Measurements from ENCODE around the gene ZEB1.
"Not testable (repeated sequence)": the region's sequence is repeated elsewhere in the genome, so short reads cannot be mapped to it uniquely, and the experiment has no call there.

Gene ZEB1

DNA sequence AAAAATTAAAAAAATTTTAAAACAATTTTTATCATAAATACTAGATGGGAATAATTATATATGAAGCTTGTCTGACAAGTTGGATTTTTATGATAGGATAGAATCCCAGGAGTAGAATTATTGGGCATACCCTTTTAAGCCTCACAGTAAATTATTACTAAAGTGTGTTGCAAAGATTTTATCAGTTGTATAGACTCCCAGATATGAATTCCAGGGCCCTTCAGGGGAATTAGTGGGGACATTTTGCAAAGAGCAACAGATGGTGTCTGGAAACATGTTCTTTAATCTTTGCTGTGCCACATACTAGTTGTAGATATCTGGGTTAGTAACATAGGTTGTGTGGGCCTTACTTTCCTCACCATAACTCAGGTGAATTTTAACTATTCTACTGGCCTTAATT is 28.7 kb downstream of the ZEB1 start:
- DNase-seq (ENCODE audit: low read depth): no peak
- H3K4me3 ChIP-seq (ENCODE audit: control insufficient read depth, low read depth, low read length): no peak overlapping the region
- TF ChIP-seq CTCF (IDR thresholded peaks at IDR 0.05; ENCODE audit: control insufficient read depth, insufficient read depth, low read depth, low read length, missing control alignments): no peak

GRCh38 chr10:31350891-31351290 is 31.9 kb downstream of the ZEB1 start:
- DNase-seq (ENCODE audit: low read depth): no peak
- no peak overlapping the region for H3K4me3 ChIP-seq (ENCODE audit: control insufficient read depth, low read depth, low read length)
- TF ChIP-seq CTCF (IDR thresholded peaks at IDR 0.05; ENCODE audit: control insufficient read depth, insufficient read depth, low read depth, low read length, missing control alignments): no peak

GRCh38 chr10:31352436-31353226 is 33.6 kb downstream of the ZEB1 start:
- no peak for DNase-seq (ENCODE audit: low read depth)
- TF ChIP-seq CTCF (IDR thresholded peaks at IDR 0.05; ENCODE audit: control insufficient read depth, insufficient read depth, low read depth, low read length, missing control alignments): no peak

GRCh38 chr10:31353574-31353973 is 34.6 kb downstream of the ZEB1 start:
- TF ChIP-seq CTCF (IDR thresholded peaks at IDR 0.05; ENCODE audit: control insufficient read depth, insufficient read depth, low read depth, low read length, missing control alignments): peak; percentile 13
- peak; percentile 16 for DNase-seq (ENCODE audit: low read depth)
- H3K4me3 ChIP-seq (ENCODE audit: control insufficient read depth, low read depth, low read length): no peak overlapping the region

More at GRCh38 chr10:31352436-31353226, 33.6 kb downstream of the ZEB1 start:
- H3K4me3 ChIP-seq (ENCODE audit: control insufficient read depth, low read depth, low read length): no peak overlapping the region

DNA sequence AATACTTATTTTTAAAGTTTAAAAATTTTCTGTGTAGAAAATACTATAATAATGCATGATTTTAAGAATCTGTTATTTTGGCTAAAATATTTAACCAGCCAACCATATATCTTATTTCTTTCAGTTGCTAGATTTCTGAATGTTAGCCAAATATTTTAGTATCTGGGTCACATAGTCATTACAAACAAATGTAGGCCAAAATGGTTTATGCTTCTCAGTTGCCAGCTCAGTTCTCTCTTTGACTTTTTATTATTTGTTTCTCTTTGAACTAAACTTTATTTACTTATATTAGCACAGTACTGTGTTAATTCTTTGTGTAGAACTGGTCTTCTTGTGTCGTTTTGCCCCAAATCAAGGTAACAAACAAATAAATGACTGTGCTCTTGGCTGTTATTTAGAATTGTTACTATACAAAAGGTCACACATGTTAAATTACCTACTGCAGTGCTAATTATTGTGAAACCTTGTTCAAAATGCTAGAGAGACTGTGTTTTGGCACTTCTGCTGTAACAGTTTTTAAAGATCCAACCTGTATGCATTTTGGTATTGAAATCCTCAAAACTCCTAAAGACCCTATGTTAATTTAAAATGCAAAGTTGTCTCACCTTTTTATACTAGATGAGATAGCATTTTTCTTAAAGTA is 39.8 kb downstream of the ZEB1 start:
- H3K4me3 ChIP-seq (ENCODE audit: control insufficient read depth, low read depth, low read length): no peak overlapping the region
- no peak for TF ChIP-seq CTCF (IDR thresholded peaks at IDR 0.05; ENCODE audit: control insufficient read depth, insufficient read depth, low read depth, low read length, missing control alignments)
- no peak for DNase-seq (ENCODE audit: low read depth)

DNA sequence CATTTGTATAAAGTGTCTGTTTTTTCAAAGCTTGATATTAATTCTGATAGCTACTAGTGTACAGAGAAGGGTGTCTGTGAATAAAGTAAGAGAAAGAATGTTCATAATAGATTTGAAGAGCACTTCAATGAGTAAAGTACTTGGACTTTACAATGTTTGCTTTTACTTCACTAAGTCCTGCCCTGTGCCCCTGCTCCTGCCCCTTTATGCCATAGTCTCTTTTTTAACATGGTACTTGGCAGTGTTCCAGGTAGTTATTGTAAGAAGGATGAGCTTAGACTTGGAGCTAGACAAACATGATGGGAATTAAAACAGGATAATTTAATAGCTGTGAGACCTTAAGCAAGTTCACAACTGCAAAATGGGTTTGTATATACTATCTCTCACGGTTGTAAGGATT is 41.0 kb downstream of the ZEB1 start:
- no peak overlapping the region for H3K4me3 ChIP-seq (ENCODE audit: control insufficient read depth, low read depth, low read length)
- DNase-seq (ENCODE audit: low read depth): no peak
- TF ChIP-seq CTCF (IDR thresholded peaks at IDR 0.05; ENCODE audit: control insufficient read depth, insufficient read depth, low read depth, low read length, missing control alignments): no peak

GRCh38 chr10:31361475-31361874 is 42.5 kb downstream of the ZEB1 start:
- H3K4me3 ChIP-seq (ENCODE audit: control insufficient read depth, low read depth, low read length); DNase-seq (ENCODE audit: low read depth): not testable (repeated sequence)
